Measurements from ENCODE around the gene HP. TPM values are rescaled to one million over a fixed set of nuclear protein-coding genes. Genes with fewer than 3 reads are reported as not detected.
A peak's percentile ranks its signal among the peaks of the same experiment; 100 is the strongest.

Gene HP
- total and polyA plus RNA-seq, 2 of the 13 experiments (the other 11 are each of a cell fraction or from before 2014, with no cell fraction given): 387 to 524 TPM

- TF ChIP-seq ZBED4 (CRISPR knock-in tag; IDR thresholded peaks at IDR 0.05; ENCODE audit: borderline replicate concordance) (0 out of 2 replicates have a peak, but pooled peaks have one; percentile 6), TARDBP (CRISPR knock-in tag; IDR thresholded peaks at IDR 0.05) (peak; percentile 73; the same call in 1 of the 2 replicates), KDM1A (CRISPR knock-in tag; IDR thresholded peaks at IDR 0.05) (no peak), ZNF431 (CRISPR knock-in tag; IDR thresholded peaks at IDR 0.05; ENCODE audit: borderline replicate concordance, low read depth) (no peak; the same call in 1 of the 2 replicates), ZNF510 (CRISPR knock-in tag; IDR thresholded peaks at IDR 0.05; ENCODE audit: low read depth) (peak; percentile 80; the same call in 1 of the 2 replicates), ZNF772 (CRISPR knock-in tag; IDR thresholded peaks at IDR 0.05) (peak; percentile 72), MAZ (IDR thresholded peaks at IDR 0.05; ENCODE audit: borderline replicate concordance, low read depth, low read length) (peak; percentile 78), MAZ (CRISPR knock-in tag; IDR thresholded peaks at IDR 0.05; ENCODE audit: low read depth) (peak; percentile 78; the same call in 1 of the 2 replicates), POLR2AphosphoS5 (IDR thresholded peaks at IDR 0.05; ENCODE audit: low read depth, low read length) (peak; percentile 97), YEATS2 (CRISPR knock-in tag; IDR thresholded peaks at IDR 0.05; ENCODE audit: borderline replicate concordance) (peak; percentile 87), KDM2A (CRISPR knock-in tag; IDR thresholded peaks at IDR 0.05; ENCODE audit: borderline replicate concordance, low read depth) (peak; percentile 78), SNAPC5 (CRISPR knock-in tag; IDR thresholded peaks at IDR 0.05; ENCODE audit: borderline replicate concordance) (0 out of 2 replicates have a peak, but pooled peaks have one; percentile 23), ZNF572 (CRISPR knock-in tag; IDR thresholded peaks at IDR 0.05) (no peak), STAT5B (CRISPR knock-in tag; IDR thresholded peaks at IDR 0.05) (no peak), AGO1 (IDR thresholded peaks at IDR 0.05; ENCODE audit: low read depth, low read length, poor library complexity, severe bottlenecking) (peak; percentile 48), MXI1 (IDR thresholded peaks at IDR 0.05; ENCODE audit: borderline replicate concordance, low read depth, low read length) (peak; percentile 96), KIAA2018 (CRISPR knock-in tag; IDR thresholded peaks at IDR 0.05; ENCODE audit: borderline replicate concordance) (no peak)
Measured at GRCh38 chr16:72008424-72009216, 45.7 kb upstream of the HP start, which contains the start of gene DHODH (continued).

Data from HepG2 (cell line).